ENCODE measurements around the gene TMEM187.

DNA sequence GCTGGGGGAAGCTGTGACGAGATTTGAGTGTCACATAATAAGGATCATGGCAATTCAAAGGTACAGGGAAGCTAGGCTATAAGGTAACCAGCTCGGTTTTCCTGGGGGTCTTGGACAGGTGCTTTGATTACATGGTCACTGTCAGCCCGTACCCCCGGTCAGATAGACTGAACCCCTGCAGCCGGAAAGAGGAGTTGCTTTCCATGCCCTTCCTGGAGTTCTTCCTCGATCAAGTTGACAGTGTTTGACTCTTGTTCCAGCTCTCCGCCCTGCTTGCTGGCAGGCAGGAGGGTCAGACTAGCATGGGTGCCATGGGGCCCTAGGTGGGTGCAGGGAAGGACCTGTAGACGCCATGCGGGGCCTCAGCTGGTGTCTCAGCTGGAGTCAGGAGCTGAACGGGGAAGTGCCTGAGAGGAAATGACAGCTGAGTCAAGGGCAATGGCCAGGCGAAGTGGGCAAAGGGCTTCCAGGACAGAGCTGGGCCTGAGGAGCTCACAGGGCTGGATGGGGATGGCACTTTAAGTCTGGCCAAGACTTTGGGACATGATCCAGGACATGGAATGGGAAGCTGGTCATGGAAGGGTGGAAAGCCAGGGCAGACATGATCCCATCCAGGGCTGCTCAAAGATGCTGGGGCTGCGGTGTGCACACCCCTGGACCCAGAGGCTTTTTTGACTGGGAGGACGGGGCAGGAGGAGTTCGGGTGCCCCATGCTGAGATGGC is 1.6 kb downstream of the TMEM187 start:
- TF ChIP-seq, protein P1, sequence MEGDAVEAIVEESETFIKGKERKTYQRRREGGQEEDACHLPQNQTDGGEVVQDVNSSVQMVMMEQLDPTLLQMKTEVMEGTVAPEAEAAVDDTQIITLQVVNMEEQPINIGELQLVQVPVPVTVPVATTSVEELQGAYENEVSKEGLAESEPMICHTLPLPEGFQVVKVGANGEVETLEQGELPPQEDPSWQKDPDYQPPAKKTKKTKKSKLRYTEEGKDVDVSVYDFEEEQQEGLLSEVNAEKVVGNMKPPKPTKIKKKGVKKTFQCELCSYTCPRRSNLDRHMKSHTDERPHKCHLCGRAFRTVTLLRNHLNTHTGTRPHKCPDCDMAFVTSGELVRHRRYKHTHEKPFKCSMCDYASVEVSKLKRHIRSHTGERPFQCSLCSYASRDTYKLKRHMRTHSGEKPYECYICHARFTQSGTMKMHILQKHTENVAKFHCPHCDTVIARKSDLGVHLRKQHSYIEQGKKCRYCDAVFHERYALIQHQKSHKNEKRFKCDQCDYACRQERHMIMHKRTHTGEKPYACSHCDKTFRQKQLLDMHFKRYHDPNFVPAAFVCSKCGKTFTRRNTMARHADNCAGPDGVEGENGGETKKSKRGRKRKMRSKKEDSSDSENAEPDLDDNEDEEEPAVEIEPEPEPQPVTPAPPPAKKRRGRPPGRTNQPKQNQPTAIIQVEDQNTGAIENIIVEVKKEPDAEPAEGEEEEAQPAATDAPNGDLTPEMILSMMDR (IDR thresholded peaks at IDR 0.05 in 8 of 11, conservative IDR thresholded peaks at IDR 0.05 in 3 of 11): no peak
- TF ChIP-seq POLR2A (IDR thresholded peaks at IDR 0.05): no peak

Measured in spleen (tissue), 7 donors.